ENCODE data around the gene RIN1. TPM values are rescaled to one million over a fixed set of nuclear protein-coding genes. Genes with fewer than 3 reads are reported as not detected.
A peak's percentile ranks its signal among the peaks of the same experiment; 100 is the strongest.

The RIN1 gene
- total RNA-seq, 2 donors from 2014 or later: 0.99 to 11.4 TPM

DNA sequence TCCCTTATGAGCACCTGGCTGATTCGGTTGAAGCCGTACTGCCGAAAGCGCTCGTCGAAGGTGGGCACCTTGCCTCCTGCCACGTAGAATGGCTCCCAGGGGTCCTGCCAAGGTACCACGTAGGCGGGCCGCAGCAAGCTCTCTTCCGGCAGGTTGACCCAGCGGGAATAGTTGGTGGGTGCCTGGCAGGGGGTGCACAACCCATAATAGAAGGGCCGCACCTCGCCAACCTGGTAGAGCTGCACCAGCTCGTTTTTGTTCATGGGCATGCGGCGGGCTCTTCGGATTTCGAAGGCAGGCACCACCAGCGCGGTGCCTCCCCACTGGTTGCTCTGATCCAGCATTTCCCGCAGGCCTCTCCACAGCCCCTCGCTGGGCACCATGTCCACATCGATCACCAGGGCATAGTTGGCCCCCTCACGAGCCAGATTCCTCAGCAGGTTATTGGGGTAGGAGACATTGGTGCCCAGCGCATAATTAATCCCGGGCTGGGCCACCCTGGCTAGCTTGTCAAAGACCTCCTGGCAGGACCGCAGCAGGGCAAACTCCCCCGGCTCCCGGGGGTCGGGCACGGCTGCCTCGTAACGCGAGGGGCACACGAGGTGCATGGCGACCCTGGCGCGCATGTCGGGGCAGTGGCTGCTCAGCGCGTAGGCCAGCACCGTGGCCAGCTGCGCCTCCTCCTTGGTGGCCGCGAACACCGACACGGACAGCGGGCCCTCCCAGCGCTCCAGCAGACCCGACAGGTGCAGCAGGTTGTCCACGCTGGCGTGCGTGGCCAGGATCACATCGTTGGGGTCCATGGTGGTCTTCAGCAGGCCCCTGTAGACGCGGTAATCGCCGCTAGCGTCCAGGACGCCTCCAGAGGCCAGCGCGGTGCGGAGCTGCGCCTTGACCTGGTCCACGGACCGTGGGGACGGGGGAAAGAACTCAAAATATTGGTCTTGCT lies 10.5 kb upstream of the RIN1 start:
- ATAC-seq: peak; percentile 9
- peak; percentile 43 to 60 (median 50) for DNase-seq
- 13 to 21% methylated on average over 17 to 62 of the region's 68 CpGs for WGBS, 2 donors
- Histone ChIP-seq H3K9me3 (no peaks in the 10 kb centered on the region), H3K36me3 (replicated peaks in 1 of 2; ENCODE audit: insufficient read depth in 1 of 2, low read depth in 2 of 2) (peaks cover 0 to under 1% of the 10 kb centered on the region in 2 donors), H3K27ac (peak overlapping the region; percentile 82 to 98 (median 90)), H3K27me3 (no peaks in the 10 kb centered on the region), H3K4me1 (peaks cover 70% of the 10 kb centered on the region), H3K4me3 (peak overlapping the region; percentile 44 to 71)
- TF ChIP-seq, protein P1, sequence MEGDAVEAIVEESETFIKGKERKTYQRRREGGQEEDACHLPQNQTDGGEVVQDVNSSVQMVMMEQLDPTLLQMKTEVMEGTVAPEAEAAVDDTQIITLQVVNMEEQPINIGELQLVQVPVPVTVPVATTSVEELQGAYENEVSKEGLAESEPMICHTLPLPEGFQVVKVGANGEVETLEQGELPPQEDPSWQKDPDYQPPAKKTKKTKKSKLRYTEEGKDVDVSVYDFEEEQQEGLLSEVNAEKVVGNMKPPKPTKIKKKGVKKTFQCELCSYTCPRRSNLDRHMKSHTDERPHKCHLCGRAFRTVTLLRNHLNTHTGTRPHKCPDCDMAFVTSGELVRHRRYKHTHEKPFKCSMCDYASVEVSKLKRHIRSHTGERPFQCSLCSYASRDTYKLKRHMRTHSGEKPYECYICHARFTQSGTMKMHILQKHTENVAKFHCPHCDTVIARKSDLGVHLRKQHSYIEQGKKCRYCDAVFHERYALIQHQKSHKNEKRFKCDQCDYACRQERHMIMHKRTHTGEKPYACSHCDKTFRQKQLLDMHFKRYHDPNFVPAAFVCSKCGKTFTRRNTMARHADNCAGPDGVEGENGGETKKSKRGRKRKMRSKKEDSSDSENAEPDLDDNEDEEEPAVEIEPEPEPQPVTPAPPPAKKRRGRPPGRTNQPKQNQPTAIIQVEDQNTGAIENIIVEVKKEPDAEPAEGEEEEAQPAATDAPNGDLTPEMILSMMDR (IDR thresholded peaks at IDR 0.05): no peak
- TF ChIP-seq POLR2A (IDR thresholded peaks at IDR 0.05): peak; percentile 18 to 48 (median 42)
- intact Hi-C loops (cut with DNase I): no loop called here

DNA sequence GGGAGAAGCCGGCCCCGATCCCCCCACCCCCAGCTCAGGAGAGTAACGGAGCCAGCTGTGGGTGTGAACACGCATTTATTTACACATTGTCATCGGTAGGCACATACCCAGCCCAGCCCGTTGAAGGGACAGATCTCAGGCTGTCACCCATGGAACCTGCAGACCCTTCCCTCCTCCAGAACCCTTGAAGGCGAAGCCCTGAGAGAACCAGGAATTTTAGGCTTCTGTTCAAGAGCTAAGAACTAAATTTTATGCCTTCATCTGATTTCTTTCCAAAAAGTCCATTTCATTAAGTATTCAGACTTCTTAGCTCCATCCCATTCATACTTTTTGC lies 9.0 kb upstream of the RIN1 start:
- WGBS, 2 donors: 2% methylated on average over 5 to 7 of the region's 7 CpGs
- DNase-seq (no peak), ATAC-seq (no peak)
- TF ChIP-seq, protein P1 (IDR thresholded peaks at IDR 0.05): no peak
- no peak for TF ChIP-seq POLR2A (IDR thresholded peaks at IDR 0.05)
- H3K27me3 ChIP-seq: no peaks in the 10 kb centered on the region
- no peaks in the 10 kb centered on the region for H3K9me3 ChIP-seq
- peak overlapping the region; percentile 62 to 98 (median 85) for H3K27ac ChIP-seq
- peaks cover 4 to 12% of the 10 kb centered on the region in 2 donors for H3K36me3 ChIP-seq (replicated peaks in 1 of 2; ENCODE audit: insufficient read depth in 1 of 2, low read depth in 2 of 2)
- intact Hi-C loops (cut with DNase I): no loop called here
- peaks cover 57% of the 10 kb centered on the region for H3K4me1 ChIP-seq
- H3K4me3 ChIP-seq: peak overlapping the region in 1 of 2 donors; percentile 98

DNA sequence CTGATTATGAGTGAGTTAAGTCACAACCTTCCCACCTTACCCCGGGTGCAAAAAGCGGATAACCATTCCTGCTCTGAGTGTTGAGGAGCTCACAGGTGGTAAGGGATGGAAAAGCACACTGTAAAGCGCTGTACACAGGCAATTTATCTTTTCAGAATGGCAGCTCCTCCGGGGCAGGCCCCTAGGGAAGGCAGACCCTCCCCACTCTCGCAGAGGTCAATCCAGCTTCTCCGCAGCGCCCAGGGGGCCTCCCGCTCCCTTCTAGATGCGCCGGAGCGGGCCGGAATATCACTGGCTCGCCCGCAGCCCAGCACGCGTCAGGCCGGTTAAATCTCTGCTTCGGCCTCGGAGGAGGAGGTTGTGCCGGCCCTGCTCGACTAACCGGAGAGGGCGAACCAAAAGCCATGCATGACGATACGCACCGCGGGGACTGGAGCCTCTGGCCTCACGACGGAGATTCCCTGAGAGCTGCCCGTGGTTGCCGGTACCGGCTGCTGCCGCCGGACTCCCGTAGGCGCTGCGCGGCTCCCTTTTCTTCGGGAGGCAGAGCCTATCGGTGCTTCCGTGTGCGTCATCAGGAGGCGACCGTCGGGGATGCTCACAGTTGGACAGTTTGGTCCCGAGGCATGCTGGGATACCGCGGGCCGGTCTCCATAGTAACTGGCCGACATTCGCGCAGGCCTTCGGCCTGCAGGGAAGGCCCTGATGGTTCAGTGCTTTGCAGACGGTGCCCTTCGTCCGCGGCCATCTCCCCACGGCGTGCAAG lies 8.5 kb upstream of the RIN1 start, which contains the start of gene BRMS1:
TSS of gene BRMS1 (minus strand) at position 555 of the 766 bp plus-strand sequence. CDS start 2,870 bp downstream, outside the sequence.
- Histone ChIP-seq H3K4me1 (peaks cover 52% of the 10 kb centered on the region), H3K4me3 (peak within 1 kb of the TSS; percentile 67 to 98), H3K27me3 (no peaks in the 10 kb centered on the region), H3K9me3 (no peaks in the 10 kb centered on the region), H3K36me3 (replicated peaks in 1 of 2; ENCODE audit: insufficient read depth in 1 of 2, low read depth in 2 of 2) (peaks cover 4 to 13% of the 10 kb centered on the region in 2 donors), H3K27ac (peak within 1 kb of the TSS; percentile 62 to 98 (median 85))
- WGBS, 2 donors: 0 to 4% methylated on average over 5 to 58 of the region's 59 CpGs
- ATAC-seq (peak; percentile 83), DNase-seq (peak; percentile 98 to 99 (median 98))
- intact Hi-C loops (cut with DNase I): no loop called here
- TF ChIP-seq, protein P1 (IDR thresholded peaks at IDR 0.05): peak in 5 of 7 experiments; percentile 14 to 63 (median 54)
- peak; percentile 63 to 94 (median 94) for TF ChIP-seq POLR2A (IDR thresholded peaks at IDR 0.05)

DNA sequence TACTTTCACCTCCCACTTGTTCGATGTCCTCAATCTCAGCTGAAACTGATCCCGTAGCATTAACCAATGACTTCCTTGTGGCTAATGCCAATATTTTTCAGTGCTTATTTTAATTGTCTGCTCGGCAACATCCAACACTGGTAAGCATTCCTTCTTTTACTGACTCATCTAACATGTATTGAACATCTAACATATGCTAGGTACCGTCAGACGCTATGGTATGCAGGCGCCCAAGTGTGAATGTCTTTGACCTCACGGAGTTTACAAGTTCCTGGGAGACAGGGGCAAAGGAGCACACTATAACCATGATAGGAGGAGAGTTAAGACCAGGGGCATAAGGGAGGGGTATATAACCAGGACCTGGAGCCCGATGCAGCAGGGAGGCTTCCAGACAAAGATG lies 6.9 kb upstream of the RIN1 start:
- 77 to 83% methylated on average over 8 of the region's 8 CpGs for WGBS, 2 donors
- intact Hi-C loops (cut with DNase I): no loop called here
- Histone ChIP-seq H3K9me3 (no peaks in the 10 kb centered on the region), H3K4me1 (peaks cover 37% of the 10 kb centered on the region), H3K4me3 (no peak overlapping the region), H3K36me3 (replicated peaks in 1 of 2; ENCODE audit: insufficient read depth in 1 of 2, low read depth in 2 of 2) (peaks cover 4 to 16% of the 10 kb centered on the region in 2 donors), H3K27ac (no peak overlapping the region), H3K27me3 (no peaks in the 10 kb centered on the region)
- DNase-seq (no peak), ATAC-seq (no peak)
- TF ChIP-seq, protein P1 (IDR thresholded peaks at IDR 0.05): no peak
- TF ChIP-seq POLR2A (IDR thresholded peaks at IDR 0.05): no peak
